ENCODE results near the gene NCKAP1.

The NCKAP1 gene

DNA sequence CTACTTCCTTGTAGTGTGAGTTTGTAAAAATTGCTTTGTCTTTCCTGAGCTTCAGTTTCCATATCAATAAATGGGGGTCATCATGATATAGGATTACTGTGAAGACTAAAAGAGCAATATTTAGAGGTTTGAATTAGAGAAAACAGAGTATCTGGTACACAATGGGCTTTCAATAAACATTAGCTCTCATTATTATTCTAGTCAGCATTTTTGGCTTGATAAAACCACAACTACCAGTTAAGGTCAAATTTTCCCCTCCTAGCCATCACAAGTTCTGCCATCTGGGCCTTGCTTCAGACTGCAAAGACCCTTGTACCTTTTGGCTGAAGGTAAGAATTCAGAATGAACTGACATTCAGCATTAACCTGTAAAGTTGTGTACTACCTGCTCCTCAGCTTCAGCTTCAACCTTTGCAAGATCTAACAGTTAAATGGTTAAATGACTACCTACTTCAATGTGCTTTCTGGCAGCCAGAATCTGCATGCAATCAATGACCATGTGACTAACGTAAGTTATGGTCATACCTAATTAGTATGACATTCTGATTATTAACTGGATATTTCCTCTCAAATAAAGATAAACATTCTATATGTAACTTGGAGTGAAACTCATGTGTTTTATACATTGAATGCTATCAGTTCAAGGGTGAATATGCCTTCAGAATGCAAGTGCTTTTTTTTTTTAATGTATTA lies 119.2 kb downstream of the NCKAP1 start:
- in situ Hi-C loops (cut with MboI; ENCODE audit: low pct_unique_long_range_greater_than_20kb, low sequenced_read_pairs): no loop called here
- DNase-seq: no peak

DNA sequence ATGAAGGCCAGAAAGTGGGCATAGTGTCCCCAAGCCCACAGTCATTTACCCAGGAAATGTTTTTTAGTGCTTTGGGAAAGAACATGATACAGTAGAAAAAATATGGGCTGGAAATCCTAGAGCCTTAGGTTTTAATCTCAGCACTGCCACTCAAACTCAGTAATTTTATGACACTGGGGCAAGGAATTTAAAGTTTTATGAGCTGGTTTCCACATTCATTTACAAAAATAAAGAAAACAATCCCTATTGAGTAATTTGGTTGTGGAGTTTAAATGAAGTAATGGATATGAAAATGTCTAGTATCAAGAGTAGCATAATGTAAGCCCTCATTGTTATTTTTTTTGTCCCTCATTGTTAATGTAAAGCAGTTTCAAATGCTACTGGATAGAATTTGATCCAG lies 120.3 kb downstream of the NCKAP1 start:
- in situ Hi-C loops (cut with MboI; ENCODE audit: low pct_unique_long_range_greater_than_20kb, low sequenced_read_pairs): no loop called here
- DNase-seq: no peak

DNA sequence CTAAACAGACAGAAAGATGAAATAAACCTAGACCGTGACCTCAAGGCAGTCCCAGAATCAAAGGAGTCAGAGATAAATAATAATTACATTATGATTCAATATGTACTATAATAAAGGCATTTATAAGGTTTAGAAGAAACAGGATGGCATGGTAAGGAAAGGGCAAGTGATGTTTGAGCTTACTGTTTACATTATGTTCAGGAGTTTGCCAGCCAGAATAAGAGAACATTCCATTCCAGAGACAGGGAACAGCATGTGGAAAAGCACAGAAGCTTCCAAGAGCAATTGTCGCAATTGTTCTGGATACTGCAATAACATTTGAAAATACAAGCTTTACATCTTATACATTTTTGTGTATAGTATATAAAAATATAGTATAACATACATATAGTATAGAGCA lies 121.8 kb downstream of the NCKAP1 start:
- no peak for DNase-seq
- in situ Hi-C loops (cut with MboI; ENCODE audit: low pct_unique_long_range_greater_than_20kb, low sequenced_read_pairs): no loop called here

DNA sequence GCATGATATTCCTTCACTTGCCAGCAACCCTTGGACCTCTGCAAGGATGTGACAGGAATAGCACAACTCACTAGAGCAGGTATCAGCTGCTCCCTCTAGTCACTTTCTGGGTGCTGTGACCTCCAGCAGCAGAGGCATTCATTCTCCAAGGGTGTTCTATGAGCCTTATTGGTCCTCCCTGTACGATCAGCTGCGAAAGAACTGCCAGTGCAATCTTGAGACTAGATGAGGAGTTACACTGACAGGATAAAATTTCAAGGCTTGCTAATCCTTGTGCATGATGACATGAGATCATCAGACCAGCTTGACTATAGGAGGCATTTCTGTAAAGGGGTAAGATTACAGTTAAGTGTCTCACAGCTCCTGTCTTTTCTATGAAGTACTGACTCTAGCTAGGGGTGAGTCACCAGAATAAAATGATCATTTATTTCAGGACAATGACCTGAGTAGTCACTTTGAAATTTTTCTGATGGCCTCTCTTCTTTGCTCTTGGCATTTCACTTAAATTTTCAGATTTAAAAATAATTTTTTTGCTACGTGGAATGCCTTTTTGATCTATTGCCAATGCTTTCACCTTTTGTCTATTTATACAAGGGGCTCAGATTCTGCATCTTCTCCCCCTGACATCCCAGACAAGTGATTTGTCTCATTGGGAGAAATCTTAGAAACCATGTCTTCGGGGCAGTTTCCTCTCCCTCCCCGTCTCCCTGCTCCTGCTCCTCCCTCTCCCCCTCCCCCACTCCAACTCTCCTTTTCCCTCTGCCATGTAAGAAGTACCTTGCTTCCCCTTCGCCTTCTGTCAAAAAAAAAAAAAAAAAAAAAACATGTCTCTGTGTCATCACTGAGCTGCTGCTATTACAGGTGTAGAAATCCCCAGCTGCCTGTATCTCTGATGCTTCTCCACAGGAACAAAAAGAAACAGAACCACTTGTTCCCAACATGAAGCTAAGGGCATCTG lies 122.6 kb downstream of the NCKAP1 start:
- DNase-seq: no peak
- in situ Hi-C loops (cut with MboI; ENCODE audit: low pct_unique_long_range_greater_than_20kb, low sequenced_read_pairs): no loop called here

DNA sequence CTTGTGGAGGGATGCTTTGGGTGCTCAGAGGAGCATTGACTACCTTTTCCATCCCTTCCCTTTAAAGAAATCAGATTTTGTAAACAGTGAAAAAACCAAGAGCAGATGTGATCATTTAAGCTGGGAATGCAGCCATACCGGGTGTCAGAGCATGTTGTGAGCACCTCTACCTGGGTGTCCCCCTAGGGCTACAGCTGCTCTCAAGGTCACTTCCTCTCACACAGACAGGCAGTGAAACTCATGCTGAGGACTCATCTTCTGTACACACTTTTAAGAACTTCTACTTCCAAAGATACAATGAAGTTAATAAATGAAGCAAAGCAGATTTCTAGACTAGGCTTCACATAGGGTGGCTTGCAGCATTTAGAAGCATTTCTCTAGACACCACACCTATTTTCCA lies 123.4 kb downstream of the NCKAP1 start:
- in situ Hi-C loops (cut with MboI; ENCODE audit: low pct_unique_long_range_greater_than_20kb, low sequenced_read_pairs): no loop called here
- no peak for DNase-seq

DNA sequence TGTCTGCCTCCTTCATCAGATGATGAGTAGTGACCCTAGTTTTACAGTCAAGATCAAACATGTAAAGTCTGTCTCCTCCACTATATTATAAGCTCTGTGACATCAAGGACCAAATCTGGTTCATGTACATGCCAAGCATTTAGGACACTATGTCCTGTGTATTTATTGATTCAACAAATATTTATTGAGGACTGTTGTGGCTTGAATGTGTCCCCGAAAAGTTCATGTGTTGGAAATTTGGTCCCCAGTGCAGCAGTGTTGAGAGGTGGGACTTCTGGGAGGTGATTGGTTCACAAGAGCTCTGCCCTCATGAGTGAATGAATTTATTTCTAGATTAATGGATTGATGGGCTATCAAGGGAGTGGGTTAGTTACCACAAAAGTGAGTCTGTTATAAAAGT lies 125.2 kb downstream of the NCKAP1 start:
- in situ Hi-C loops (cut with MboI; ENCODE audit: low pct_unique_long_range_greater_than_20kb, low sequenced_read_pairs): no loop called here
- DNase-seq: no peak

DNA sequence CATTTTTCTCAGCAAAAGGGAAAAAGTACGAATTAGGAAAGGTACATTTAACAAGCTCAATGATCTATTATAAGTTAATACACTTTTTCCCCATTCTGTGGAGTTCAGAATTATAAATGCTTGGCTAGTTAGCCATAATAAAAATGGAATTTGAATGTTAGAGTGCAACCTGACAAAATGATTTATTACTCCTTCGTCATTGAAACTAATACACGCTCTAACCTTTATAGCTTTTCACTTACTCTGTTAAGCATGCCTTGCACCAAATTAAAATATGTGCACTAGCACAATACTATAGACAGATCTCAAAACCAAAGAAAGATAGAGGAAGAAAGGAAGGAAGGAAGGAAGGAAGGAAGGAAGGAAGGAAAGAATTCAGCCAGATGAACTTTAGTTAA lies 125.7 kb downstream of the NCKAP1 start:
- in situ Hi-C loops (cut with MboI; ENCODE audit: low pct_unique_long_range_greater_than_20kb, low sequenced_read_pairs): no loop called here

DNA sequence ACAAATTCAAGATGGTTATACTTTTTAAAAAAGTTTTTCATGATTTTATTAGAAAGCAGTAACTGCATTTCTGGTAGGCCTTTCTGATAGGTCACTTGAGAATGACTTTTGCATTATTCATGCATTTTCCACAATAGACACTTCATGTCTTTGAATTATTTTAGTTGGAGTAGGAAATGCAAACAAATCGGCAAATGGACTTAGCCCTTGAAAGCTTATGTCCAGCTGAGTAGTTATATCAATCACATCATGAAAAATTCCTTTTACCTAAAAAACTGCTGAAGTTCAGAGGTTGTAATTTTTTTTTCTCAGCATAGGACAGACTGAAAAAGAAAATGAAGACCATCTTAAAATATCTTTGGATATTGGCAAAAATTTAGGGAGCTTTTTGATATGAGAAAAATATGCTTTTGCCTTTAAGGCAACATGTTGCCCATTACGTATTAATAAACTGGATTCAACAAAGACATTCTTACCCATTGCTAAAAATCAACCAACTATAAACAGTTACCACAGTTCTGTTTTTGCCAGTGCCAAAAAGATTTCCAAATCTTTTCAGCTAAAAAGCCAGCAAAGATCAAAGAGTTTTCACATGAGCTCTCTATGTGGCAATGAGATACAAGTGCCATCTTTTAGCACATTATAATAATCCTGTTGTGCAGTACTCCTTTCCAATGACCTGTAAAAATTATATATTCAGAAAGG lies 126.3 kb downstream of the NCKAP1 start:
- in situ Hi-C loops (cut with MboI; ENCODE audit: low pct_unique_long_range_greater_than_20kb, low sequenced_read_pairs): no loop called here
- no peak for DNase-seq

More for the DNA sequence above, 125.7 kb downstream of the NCKAP1 start:
- DNase-seq: no peak

DNA sequence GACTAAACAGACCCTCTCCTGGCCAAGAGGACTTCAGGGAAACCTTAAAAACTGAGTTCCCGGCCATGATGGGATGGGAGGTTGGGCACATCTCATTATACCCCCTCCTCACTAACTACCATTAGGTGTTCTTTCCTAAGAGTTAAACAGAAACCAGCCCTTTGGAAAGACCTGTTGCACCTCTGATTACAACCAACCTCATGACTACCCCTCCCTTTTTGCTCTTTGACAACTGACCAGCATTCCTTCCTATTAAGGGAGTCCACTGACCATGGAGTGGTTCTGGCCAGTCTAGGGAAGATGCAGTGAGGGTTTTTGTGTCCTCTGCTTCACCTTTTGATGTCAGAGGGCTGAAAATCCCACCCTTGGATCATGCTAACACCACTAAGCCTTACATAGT lies 127.3 kb downstream of the NCKAP1 start:
- no peak for DNase-seq

DNA sequence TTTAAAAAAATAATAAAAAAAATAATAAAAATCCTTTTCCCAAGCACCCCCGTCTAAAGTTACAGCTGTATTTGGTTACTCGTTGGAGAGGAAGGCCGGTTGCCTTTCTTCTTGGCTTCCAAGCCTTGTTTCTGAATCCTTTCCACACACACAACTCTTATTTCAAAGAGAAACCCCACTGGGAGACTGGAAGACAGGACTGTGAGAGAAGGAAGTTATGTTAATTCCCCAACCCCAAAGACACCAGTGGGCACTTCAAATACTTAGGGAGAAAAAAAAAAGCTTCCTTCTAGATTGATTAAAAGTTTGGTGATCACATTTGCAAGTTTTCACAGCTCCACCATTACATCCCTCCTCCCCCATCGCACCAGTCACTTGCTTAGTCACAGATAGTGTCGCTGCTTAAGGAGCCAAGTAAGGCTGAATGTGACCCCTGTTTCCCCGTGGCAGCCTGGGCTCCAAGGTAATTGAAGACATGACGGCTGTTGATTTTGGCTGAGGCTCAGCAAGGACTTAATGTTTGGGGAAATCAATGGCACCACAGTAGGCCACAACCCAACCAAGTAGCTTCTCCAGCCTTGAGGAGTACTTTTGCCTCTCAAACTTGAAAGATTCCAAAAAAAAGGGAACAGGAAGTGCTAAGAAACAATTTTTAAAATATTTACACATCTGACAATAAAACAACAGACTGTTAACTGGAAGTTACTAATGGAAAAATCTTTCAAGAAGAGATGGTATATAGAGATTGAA lies 131.0 kb downstream of the NCKAP1 start:
- DNase-seq: no peak
- in situ Hi-C loops (cut with MboI; ENCODE audit: low pct_unique_long_range_greater_than_20kb, low sequenced_read_pairs): no loop called here

More for the DNA sequence above, 127.3 kb downstream of the NCKAP1 start:
- in situ Hi-C loops (cut with MboI; ENCODE audit: low pct_unique_long_range_greater_than_20kb, low sequenced_read_pairs): no loop called here

DNA sequence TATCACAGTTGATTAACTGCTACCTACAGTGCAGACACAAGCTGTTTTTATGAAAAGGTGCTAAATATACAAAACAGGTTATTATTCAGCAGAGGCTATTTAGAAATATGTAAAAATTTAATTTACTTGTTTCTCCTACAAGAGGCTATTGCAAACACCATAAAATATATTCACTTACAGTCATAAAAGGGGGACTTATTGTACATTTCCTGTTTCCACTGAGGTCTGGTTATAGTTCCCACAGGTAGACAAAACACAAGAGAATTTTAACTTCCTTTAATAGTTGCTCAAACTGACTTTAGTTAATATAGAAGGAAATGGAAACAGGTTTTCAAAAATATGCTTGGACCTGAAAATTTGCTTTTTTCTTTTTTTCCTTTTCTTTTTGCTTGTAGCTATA lies 131.8 kb downstream of the NCKAP1 start:
- in situ Hi-C loops (cut with MboI; ENCODE audit: low pct_unique_long_range_greater_than_20kb, low sequenced_read_pairs): no loop called here
- no peak for DNase-seq

DNA sequence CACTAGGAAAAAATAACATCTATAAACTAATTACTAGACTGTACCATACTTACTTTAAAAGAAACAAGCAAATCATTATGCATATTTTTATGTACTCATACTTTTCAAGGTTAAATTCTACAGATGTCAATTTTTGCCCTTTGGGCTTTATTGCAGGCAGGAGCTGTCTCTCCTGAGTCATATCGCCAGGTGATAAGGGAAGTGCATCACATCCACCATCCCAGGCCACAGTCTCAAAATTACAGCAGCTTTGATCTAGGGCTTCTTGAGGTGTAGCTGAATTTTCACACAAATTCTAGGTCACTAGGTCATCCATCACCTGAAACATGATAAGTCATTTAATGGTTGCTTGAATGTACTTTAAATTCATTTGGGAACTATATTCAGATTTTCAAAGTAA lies 133.4 kb downstream of the NCKAP1 start:
- in situ Hi-C loops (cut with MboI; ENCODE audit: low pct_unique_long_range_greater_than_20kb, low sequenced_read_pairs): no loop called here

DNA sequence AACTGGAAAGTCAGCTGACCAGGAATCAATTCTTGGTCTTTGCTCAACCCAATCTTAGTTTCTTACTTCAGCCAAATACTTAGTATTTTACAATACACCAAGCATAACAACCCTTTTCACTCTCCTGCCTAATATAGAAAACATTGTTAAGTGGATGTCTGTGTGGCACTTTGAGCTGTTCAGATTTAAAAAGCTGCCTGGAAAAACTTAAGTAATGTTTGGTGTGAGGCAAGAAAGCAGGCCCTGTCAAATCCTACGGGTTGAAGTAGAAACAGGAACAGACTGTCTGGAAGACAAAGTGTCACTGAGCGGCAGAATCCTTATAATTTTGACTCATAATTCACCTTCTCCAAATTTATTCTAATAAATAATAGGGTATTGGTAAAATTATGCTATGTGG lies 134.7 kb downstream of the NCKAP1 start:
- no peak for DNase-seq
- in situ Hi-C loops (cut with MboI; ENCODE audit: low pct_unique_long_range_greater_than_20kb, low sequenced_read_pairs): no loop called here

More for the DNA sequence above, 133.4 kb downstream of the NCKAP1 start:
- DNase-seq: no peak

DNA sequence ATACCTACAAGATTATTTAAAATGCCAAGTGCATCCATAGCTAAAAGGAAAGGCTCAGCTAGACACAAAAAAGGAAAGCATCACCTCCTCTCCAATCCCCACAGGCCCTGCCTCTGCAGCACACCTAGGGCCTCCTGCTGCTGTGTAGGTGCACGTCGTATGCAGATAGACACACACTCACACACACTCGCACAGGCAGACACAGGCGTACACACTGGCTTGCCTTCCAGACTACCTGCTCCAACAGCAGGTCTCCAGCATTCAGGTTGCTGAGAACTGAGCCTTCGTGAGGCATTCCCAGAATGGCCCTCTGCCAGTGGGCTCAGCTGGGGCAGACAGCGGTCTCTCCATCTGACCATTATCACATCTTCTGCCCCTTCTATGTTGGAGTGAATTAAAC lies 136.5 kb downstream of the NCKAP1 start:
- in situ Hi-C loops (cut with MboI; ENCODE audit: low pct_unique_long_range_greater_than_20kb, low sequenced_read_pairs): no loop called here
- no peak for DNase-seq

DNA sequence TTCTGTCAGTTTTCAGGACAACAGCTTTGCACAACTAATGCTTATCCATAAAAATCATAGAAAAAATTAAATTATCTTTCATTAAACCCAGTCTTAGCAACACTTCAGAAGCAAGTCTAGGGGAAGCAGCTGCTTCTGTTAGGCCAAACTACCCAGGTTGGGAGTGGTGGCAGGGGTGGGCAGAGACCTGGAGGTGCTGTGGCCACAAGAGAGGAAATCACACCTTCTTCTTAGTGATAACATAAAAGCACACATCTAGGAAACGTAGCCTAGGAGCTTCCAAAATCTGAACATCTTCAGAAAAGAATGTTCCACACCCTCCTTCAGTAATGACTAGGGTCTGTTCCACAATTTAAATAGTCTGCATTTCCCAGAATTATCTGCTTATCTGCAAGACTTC lies 139.5 kb downstream of the NCKAP1 start:
- DNase-seq: no peak
- in situ Hi-C loops (cut with MboI; ENCODE audit: low pct_unique_long_range_greater_than_20kb, low sequenced_read_pairs): no loop called here

DNA sequence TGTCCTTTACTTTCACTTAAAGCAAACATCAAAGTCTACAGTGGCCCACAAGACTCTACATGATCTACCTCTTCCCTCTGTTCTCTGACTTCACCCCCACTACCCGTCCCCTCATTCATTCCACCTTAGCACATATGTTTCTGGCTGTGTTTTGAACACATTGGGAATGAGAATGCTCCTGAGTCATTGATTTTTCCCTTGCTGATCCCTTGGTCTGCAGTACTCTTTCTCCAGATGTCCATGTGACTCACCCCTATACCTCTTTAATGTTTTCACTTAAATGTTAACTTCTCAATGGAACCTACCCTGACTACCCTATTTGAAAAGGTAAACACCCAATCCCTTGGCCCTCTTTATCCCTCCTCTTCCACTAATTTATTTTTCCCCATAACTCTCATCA lies 141.1 kb downstream of the NCKAP1 start:
- no peak for DNase-seq
- in situ Hi-C loops (cut with MboI; ENCODE audit: low pct_unique_long_range_greater_than_20kb, low sequenced_read_pairs): no loop called here

DNA sequence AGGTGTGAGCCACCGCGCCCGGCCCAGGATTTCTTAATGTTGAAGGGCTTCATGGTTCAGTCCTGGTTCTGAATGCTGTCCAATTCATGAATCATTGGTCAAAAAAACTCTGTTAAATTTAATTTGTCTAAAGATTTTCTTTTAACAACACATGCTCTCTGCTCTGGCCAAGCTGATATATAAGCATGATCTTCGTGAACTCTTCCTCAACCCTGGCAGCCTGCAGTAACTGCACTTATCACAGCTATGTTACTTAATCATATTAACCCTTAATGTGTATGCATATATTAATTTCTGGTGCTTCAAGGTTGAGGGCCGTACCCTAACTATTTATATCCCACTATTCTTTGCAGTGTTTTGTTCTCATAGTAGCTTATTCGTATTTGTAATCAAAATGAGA lies 142.5 kb downstream of the NCKAP1 start:
- DNase-seq: no peak
- in situ Hi-C loops (cut with MboI; ENCODE audit: low pct_unique_long_range_greater_than_20kb, low sequenced_read_pairs): no loop called here

DNA sequence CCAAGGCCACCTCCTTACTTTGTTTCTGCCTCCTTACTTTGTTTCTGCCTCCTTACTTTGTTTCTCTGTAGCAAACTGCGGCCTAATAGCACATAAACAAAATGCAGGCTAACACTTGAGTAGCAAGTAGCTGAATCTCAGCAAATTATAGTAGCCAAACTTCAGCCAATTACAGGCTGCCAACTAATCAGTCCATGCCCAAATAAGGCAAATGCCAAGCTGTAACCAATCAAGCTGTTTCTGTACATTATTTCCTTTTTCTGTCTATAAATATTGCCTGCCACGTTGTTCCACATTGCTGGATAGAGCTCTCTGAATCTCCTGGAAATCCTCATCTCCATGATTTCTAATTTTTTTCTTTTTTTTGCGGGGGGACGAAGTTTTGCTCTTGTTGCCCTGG lies 143.1 kb downstream of the NCKAP1 start:
- no peak for DNase-seq
- in situ Hi-C loops (cut with MboI; ENCODE audit: low pct_unique_long_range_greater_than_20kb, low sequenced_read_pairs): no loop called here

DNA sequence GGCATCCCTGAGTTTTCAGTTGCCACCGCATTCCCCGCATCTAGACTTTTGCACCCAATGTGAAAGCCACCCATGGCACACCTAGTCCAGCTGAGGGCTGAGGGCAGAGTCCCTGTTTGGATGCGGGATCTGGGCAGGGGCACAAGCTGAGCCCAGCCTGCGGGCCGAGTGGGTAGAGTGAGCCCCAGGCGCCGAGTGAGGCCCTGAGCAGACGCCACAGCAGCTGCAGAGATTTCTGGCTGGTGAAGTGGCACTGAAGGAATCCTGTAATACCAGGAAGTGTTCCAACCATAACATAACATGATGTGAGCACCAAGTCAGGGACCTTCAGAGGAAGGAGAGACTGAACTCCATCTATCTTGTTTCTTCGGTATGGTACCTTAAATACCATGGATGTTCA lies 144.1 kb downstream of the NCKAP1 start:
- DNase-seq: no peak
- in situ Hi-C loops (cut with MboI; ENCODE audit: low pct_unique_long_range_greater_than_20kb, low sequenced_read_pairs): no loop called here

Data from KBM-7 (cell line).